HepG2 (cell line): ENCODE data around the gene ZNF670. TPM values are rescaled to one million over a fixed set of nuclear protein-coding genes. Genes with fewer than 3 reads are reported as not detected.

Source experiments
- ATF7 ChIP-seq, 2 experiments: fragments of 450-650 bp in 1 of 2; sonication (generic) in 1 of 2; formaldehyde crosslinking in 1 of 2; IDR thresholded peaks; 2 replicates each; pipeline versions ENCODE4 v1.4.0 to v1.6.1; 2016 to 2020; ENCODE audit warnings: antibody characterized with exemption in 1 of 2, mild to moderate bottlenecking in 1 of 2, missing genetic modification reagents in 1 of 2
- HCFC1 ChIP-seq: fragments of 150-350 bp; IDR thresholded peaks from 2 replicates; pipeline ENCODE4 v1.6.1; 2014; ENCODE audit warnings: low read depth, low read length
- HNRNPLL ChIP-seq: fragments of 200-400 bp; formaldehyde crosslinking; IDR thresholded peaks from 2 replicates; pipeline ENCODE4 v1.6.1; 2017; ENCODE audit warnings: mild to moderate bottlenecking, low read depth, low read length; ENCODE audit not compliant: poor library complexity, severe bottlenecking
- KAT8 ChIP-seq: IDR thresholded peaks from 2 replicates; pipeline ENCODE4 v1.6.1; 2016; ENCODE audit warnings: missing genetic modification reagents, missing compliant biosample characterization
- LBX2 ChIP-seq: sonication (generic); formaldehyde crosslinking; IDR thresholded peaks from 2 replicates; pipeline ENCODE4 v1.5.0; 2020; ENCODE audit warnings: missing genetic modification reagents, mild to moderate bottlenecking, borderline replicate concordance
- NFKBIZ ChIP-seq: IDR thresholded peaks from 2 replicates; pipeline ENCODE4 v1.6.1; 2018; ENCODE audit warnings: missing genetic modification reagents, missing compliant biosample characterization
- SKIL ChIP-seq: sonication (generic); formaldehyde crosslinking; IDR thresholded peaks from 2 replicates; pipeline ENCODE4 v1.8.0; 2022; ENCODE audit warnings: missing genetic modification reagents, mild to moderate bottlenecking, moderate library complexity, borderline replicate concordance
- TCF7L2 ChIP-seq: IDR thresholded peaks from 2 replicates; pipeline ENCODE4 v1.6.1; 2011; ENCODE audit warnings: mild to moderate bottlenecking, low read depth, low read length, moderate library complexity
- TFDP1 ChIP-seq: IDR thresholded peaks from 2 replicates; pipeline ENCODE4 v1.6.1; 2016; ENCODE audit warnings: missing compliant biosample characterization, missing genetic modification reagents, borderline replicate concordance
- ZNF329 ChIP-seq: sonication (generic); formaldehyde crosslinking; IDR thresholded peaks from 2 replicates; pipeline ENCODE4 v1.9.0; 2021; ENCODE audit warnings: low read depth, mild to moderate bottlenecking, missing genetic modification reagents
- ZNF615 ChIP-seq: sonication (generic); formaldehyde crosslinking; IDR thresholded peaks from 2 replicates; pipeline ENCODE4 v1.5.0; 2020; ENCODE audit warnings: mild to moderate bottlenecking, missing genetic modification reagents, borderline replicate concordance
- ZNF775 ChIP-seq: sonication (generic); formaldehyde crosslinking; IDR thresholded peaks from 2 replicates; pipeline ENCODE4 v1.4.0; 2020; ENCODE audit warnings: missing genetic modification reagents, mild to moderate bottlenecking, moderate library complexity, borderline replicate concordance
- ZZZ3 ChIP-seq: sonication (generic); formaldehyde crosslinking; IDR thresholded peaks from 2 replicates; pipeline ENCODE4 v1.4.0; 2020; ENCODE audit warnings: missing genetic modification reagents, mild to moderate bottlenecking, borderline replicate concordance
- polyA plus RNA-seq, 8 experiments: library from polyadenylated mRNA; depleted of rRNA in 3 of 8; stranded (reverse) in 7 of 8; unstranded in 1 of 8; fragments of >200 nt; fragmentation: Illumina TruSeq in 4 of 8; extraction: Trizol in 4 of 8; gene quantifications; 2 replicates each; pipeline versions ENCODE4 v1.2.1 to v1.2.3, GENCODE V29; 2011 to 2016; ENCODE audit warnings: low read depth in 4 of 8, missing spikeins in 1 of 8, mixed read lengths in 1 of 8; ENCODE audit not compliant: insufficient read depth in 1 of 8
- total RNA-seq, 5 experiments: library from RNA; depleted of rRNA; stranded (reverse); fragments of >200 nt; fragmentation: Illumina TruSeq; extraction: Trizol; gene quantifications; 2 replicates each; pipeline ENCODE4 v1.2.3, GENCODE V29; 2016; ENCODE audit warnings: low read depth in 1 of 5
- TF ChIP-seq, protein P1 (sequence below): IDR thresholded peaks from 2 replicates; pipeline ENCODE4 v1.6.1; 2016; ENCODE audit warnings: low read depth
- TF ChIP-seq, protein P2 (sequence below): sonication (generic); formaldehyde crosslinking; IDR thresholded peaks from 2 replicates; pipeline ENCODE4 v1.5.1; 2020; ENCODE audit warnings: missing genetic modification reagents, mild to moderate bottlenecking, borderline replicate concordance
- TF ChIP-seq, protein P3 (sequence below): sonication (generic); formaldehyde crosslinking; IDR thresholded peaks from 2 replicates; pipeline ENCODE4 v1.4.0; 2020; ENCODE audit warnings: mild to moderate bottlenecking, missing genetic modification reagents
- TF ChIP-seq, protein P4 (sequence below): sonication (generic); formaldehyde crosslinking; IDR thresholded peaks from 2 replicates; pipeline ENCODE4 v1.5.0; 2020; ENCODE audit warnings: missing genetic modification reagents

The ZNF670 gene
- total and polyA plus RNA-seq, 2 of the 13 experiments (the other 11 are each of a cell fraction or from before 2014, with no cell fraction given), result 4.2 to 10.9 TPM

DNA sequence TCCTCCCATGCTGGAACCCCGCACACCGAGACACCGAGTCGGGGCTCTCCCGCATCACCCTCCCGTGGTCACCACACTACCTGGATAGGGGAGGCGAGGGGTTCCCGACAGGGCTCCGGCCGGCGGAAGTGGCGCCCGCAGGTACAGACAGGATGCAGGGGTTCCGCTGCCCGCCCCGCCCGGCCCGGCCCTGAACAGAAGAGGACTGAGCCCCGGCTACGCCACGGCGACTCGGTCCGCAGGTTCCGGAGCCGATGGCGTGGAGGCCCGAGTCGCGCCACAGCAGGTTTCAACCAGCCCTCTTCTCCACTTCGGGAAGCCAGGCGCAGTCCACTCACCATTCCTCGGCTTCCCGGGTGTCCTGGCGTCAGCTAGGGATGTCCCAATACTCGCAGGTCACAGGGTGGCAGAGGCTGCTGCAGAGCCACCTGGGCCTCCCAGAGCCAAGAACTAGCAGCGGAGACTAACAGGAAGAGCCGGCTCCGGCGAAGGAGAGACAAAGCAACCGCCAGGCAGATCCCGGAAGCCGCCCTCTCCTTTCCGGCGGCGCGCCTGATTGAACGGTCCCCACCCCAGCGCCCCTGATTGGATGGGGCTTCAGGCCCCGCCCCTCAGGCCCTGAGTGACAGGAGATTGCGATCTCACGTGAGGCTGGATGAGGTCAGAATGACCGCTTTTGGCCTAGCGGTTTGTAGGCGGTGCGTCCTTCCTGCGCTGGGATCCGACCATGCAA, 25.4 kb upstream of the ZNF670 start, which contains the start of gene ZNF669 (continued):
- TF ChIP-seq, protein P1, sequence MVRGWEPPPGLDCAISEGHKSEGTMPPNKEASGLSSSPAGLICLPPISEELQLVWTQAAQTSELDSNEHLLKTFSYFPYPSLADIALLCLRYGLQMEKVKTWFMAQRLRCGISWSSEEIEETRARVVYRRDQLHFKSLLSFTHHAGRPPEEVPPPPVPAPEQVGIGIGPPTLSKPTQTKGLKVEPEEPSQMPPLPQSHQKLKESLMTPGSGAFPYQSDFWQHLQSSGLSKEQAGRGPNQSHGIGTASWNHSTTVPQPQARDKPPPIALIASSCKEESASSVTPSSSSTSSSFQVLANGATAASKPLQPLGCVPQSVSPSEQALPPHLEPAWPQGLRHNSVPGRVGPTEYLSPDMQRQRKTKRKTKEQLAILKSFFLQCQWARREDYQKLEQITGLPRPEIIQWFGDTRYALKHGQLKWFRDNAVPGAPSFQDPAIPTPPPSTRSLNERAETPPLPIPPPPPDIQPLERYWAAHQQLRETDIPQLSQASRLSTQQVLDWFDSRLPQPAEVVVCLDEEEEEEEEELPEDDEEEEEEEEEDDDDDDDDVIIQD (CRISPR knock-in tag), result peak; percentile 78; the same call in 1 of the 2 replicates
- TF ChIP-seq ZNF775 (CRISPR knock-in tag), result no peak
- TF ChIP-seq KAT8 (CRISPR knock-in tag), result peak; percentile 91
- TF ChIP-seq TFDP1 (CRISPR knock-in tag), result peak; percentile 68
- TF ChIP-seq HCFC1, result no peak
- 0 out of 2 replicates have a peak, but pooled peaks have one; percentile 57 for TF ChIP-seq ZZZ3 (CRISPR knock-in tag)
- TF ChIP-seq ZNF329 (CRISPR knock-in tag), result no peak
- peak; percentile 98 for TF ChIP-seq HNRNPLL
- TF ChIP-seq, protein P2, sequence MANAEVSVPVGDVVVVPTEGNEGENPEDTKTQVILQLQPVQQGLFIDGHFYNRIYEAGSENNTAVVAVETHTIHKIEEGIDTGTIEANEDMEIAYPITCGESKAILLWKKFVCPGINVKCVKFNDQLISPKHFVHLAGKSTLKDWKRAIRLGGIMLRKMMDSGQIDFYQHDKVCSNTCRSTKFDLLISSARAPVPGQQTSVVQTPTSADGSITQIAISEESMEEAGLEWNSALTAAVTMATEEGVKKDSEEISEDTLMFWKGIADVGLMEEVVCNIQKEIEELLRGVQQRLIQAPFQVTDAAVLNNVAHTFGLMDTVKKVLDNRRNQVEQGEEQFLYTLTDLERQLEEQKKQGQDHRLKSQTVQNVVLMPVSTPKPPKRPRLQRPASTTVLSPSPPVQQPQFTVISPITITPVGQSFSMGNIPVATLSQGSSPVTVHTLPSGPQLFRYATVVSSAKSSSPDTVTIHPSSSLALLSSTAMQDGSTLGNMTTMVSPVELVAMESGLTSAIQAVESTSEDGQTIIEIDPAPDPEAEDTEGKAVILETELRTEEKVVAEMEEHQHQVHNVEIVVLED (CRISPR knock-in tag), result peak; percentile 74
- TF ChIP-seq ZNF615, result no peak
- TF ChIP-seq LBX2 (CRISPR knock-in tag), result no peak; the same call in 1 of the 2 replicates
- TF ChIP-seq TCF7L2, result no peak
- TF ChIP-seq, protein P3, sequence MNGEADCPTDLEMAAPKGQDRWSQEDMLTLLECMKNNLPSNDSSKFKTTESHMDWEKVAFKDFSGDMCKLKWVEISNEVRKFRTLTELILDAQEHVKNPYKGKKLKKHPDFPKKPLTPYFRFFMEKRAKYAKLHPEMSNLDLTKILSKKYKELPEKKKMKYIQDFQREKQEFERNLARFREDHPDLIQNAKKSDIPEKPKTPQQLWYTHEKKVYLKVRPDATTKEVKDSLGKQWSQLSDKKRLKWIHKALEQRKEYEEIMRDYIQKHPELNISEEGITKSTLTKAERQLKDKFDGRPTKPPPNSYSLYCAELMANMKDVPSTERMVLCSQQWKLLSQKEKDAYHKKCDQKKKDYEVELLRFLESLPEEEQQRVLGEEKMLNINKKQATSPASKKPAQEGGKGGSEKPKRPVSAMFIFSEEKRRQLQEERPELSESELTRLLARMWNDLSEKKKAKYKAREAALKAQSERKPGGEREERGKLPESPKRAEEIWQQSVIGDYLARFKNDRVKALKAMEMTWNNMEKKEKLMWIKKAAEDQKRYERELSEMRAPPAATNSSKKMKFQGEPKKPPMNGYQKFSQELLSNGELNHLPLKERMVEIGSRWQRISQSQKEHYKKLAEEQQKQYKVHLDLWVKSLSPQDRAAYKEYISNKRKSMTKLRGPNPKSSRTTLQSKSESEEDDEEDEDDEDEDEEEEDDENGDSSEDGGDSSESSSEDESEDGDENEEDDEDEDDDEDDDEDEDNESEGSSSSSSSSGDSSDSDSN (CRISPR knock-in tag), result peak; percentile 92; the same call in 1 of the 2 replicates
- TF ChIP-seq, protein P4, sequence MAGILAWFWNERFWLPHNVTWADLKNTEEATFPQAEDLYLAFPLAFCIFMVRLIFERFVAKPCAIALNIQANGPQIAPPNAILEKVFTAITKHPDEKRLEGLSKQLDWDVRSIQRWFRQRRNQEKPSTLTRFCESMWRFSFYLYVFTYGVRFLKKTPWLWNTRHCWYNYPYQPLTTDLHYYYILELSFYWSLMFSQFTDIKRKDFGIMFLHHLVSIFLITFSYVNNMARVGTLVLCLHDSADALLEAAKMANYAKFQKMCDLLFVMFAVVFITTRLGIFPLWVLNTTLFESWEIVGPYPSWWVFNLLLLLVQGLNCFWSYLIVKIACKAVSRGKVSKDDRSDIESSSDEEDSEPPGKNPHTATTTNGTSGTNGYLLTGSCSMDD (CRISPR knock-in tag), result no peak
- TF ChIP-seq NFKBIZ (CRISPR knock-in tag), result no peak
- TF ChIP-seq SKIL (CRISPR knock-in tag), result no peak
- peak; percentile 67 for TF ChIP-seq ATF7 (IDR thresholded peaks at IDR 0.05)
- TF ChIP-seq ATF7 (CRISPR knock-in tag; IDR thresholded peaks at IDR 0.05), result peak; percentile 87
